Astrocyte (in vitro differentiated cells and primary cell): ENCODE results near the gene LRRC55.

Experiments used
- EZH2 ChIP-seq: IDR thresholded peaks from 2 replicates; pipeline ENCODE4 v1.6.1; 2012; ENCODE audit warnings: mild to moderate bottlenecking, low read length, inconsistent platforms; ENCODE audit not compliant: insufficient read depth
- TF ChIP-seq, protein P1 (sequence below): IDR thresholded peaks from 2 replicates; pipeline ENCODE4 v1.5.1; 2011; ENCODE audit warnings: low read depth, mild to moderate bottlenecking, inconsistent platforms, low read length, moderate library complexity; ENCODE audit not compliant: insufficient read depth

DNA sequence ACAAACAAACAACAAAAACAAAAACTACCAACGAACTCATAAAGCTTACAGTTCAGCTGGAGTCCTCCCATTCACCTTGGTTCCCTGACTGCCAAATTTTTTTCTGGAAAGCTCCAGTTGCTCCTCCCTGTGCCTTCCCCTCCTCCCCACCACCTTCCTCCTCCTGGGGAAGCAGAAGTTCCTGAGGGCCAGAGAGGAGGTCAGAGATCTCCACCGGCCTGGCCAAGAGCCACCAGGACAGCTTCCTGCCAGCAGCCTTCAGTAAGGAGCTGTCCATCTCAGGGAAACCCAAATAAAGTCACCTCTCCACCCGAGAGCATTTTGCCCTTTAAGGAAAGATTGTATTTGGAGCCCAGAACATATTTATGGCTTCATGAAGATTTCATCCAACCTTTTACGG, 35.3 kb downstream of the LRRC55 start:
- TF ChIP-seq, protein P1, sequence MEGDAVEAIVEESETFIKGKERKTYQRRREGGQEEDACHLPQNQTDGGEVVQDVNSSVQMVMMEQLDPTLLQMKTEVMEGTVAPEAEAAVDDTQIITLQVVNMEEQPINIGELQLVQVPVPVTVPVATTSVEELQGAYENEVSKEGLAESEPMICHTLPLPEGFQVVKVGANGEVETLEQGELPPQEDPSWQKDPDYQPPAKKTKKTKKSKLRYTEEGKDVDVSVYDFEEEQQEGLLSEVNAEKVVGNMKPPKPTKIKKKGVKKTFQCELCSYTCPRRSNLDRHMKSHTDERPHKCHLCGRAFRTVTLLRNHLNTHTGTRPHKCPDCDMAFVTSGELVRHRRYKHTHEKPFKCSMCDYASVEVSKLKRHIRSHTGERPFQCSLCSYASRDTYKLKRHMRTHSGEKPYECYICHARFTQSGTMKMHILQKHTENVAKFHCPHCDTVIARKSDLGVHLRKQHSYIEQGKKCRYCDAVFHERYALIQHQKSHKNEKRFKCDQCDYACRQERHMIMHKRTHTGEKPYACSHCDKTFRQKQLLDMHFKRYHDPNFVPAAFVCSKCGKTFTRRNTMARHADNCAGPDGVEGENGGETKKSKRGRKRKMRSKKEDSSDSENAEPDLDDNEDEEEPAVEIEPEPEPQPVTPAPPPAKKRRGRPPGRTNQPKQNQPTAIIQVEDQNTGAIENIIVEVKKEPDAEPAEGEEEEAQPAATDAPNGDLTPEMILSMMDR = no peak
- TF ChIP-seq EZH2 = no peak
